Duodenal mucosa (tissue), 2 donors: Measurements from ENCODE around the gene ADAM30.

Experiments used
- H3K27ac ChIP-seq: one replicate; pipeline ENCODE4 v1.7.0; 2013; ENCODE audit warnings: low read depth, low read length
- H3K27me3 ChIP-seq, 2 donors: one replicate each; pipeline ENCODE4 v1.7.0; 2013; ENCODE audit warnings: low read length in 2 of 2, control low read depth in 1 of 2; ENCODE audit not compliant: insufficient read depth in 2 of 2, control insufficient read depth in 1 of 2
- H3K36me3 ChIP-seq, 2 donors: one replicate each; pipeline ENCODE4 v1.7.0; 2013; ENCODE audit warnings: low read length in 2 of 2, control low read depth in 1 of 2; ENCODE audit not compliant: insufficient read depth in 2 of 2, control insufficient read depth in 1 of 2
- H3K4me1 ChIP-seq, 2 donors: one replicate each; pipeline ENCODE4 v1.7.0; 2013; ENCODE audit warnings: low read length in 2 of 2, control low read depth in 1 of 2; ENCODE audit not compliant: insufficient read depth in 2 of 2, control insufficient read depth in 1 of 2
- H3K4me3 ChIP-seq, 2 donors: one replicate each; pipeline ENCODE4 v1.7.0; 2013; ENCODE audit warnings: low read length in 2 of 2, low read depth in 1 of 2
- H3K9ac ChIP-seq, 2 donors: one replicate each; pipeline ENCODE4 v1.7.0; 2013; ENCODE audit warnings: low read length in 2 of 2, low read depth in 1 of 2
- H3K9me3 ChIP-seq, 2 donors: one replicate each; pipeline ENCODE4 v1.7.0; 2013; ENCODE audit warnings: low read length in 2 of 2, control low read depth in 1 of 2; ENCODE audit not compliant: control insufficient read depth in 1 of 2

ADAM30 gene

GRCh38 chr1:119896303-119896702, at the start of gene ADAM30:
TSS of gene ADAM30 (minus strand) at chr1:119896515. CDS start at chr1:119896336, 179 bp downstream.
- H3K4me1 ChIP-seq = no peaks in the 10 kb centered on the region
- H3K9ac ChIP-seq = no peak within 1 kb of the TSS
- H3K4me3 ChIP-seq = no peak within 1 kb of the TSS
- no peak within 1 kb of the TSS for H3K27ac ChIP-seq
- H3K9me3 ChIP-seq = no peaks in the 10 kb centered on the region
- H3K36me3 ChIP-seq = no peaks in the 10 kb centered on the region
- peaks cover 4 to 6% of the 10 kb centered on the region in 2 donors for H3K27me3 ChIP-seq

DNA sequence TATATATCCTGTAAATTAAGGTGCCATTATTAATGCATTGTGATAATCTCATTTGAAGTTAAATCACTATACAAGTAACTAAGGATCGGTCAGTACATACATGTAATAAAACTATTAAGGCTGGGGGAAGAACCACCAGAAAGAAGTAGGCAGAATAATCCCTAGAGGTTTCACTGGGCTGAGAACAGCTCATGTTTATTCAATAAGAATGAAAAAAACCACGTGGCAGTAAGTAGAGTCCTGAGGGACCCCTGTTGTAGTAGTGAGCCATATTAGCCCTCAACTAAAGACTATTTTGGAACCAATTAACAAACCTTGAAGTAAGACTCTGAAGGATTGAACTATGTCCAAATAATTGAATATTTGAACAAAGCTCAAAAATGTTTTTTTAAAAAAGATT, 46.9 kb upstream of the ADAM30 start:
- Histone ChIP-seq H3K9ac (no peak overlapping the region), H3K27me3 (no peaks in the 10 kb centered on the region), H3K27ac (no peak overlapping the region), H3K4me3 (no peak overlapping the region), H3K4me1 (no peaks in the 10 kb centered on the region), H3K9me3 (no peaks in the 10 kb centered on the region), H3K36me3 (peaks cover 21 to 22% of the 10 kb centered on the region in 2 donors)

- no peaks in the 10 kb centered on the region for H3K9me3 ChIP-seq
- H3K9ac ChIP-seq = no peak overlapping the region
- no peak overlapping the region for H3K27ac ChIP-seq
- no peaks in the 10 kb centered on the region for H3K27me3 ChIP-seq
- H3K4me3 ChIP-seq = no peak overlapping the region
- no peaks in the 10 kb centered on the region for H3K4me1 ChIP-seq
- peaks cover 23 to 30% of the 10 kb centered on the region in 2 donors for H3K36me3 ChIP-seq
These were observed 45.1 kb upstream of the ADAM30 start for GRCh38 chr1:119941392-119941791.

DNA sequence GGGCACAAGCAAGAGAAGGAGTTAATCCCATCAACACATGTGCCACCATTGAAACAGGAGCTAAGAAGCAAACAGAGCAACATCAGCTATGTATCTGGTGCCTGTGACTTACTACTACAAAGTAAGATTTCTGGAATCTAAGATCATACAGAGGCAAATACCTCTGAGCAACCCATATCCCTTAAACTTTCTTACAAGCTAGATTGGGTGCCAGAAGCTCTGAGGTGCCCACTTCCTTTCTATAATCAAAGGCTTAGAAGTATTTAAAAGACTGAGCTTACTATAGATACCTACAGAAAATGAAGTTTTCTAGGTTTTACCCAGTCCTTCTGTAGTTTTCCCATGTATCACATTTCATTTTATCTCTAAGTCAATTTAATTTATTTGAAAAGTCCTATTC, 44.4 kb upstream of the ADAM30 start:
- peaks cover 25 to 32% of the 10 kb centered on the region in 2 donors for H3K36me3 ChIP-seq
- H3K9me3 ChIP-seq = no peaks in the 10 kb centered on the region

GRCh38 chr1:119937198-119937597, 40.9 kb upstream of the ADAM30 start:
- Histone ChIP-seq H3K36me3 (peaks cover 42 to 52% of the 10 kb centered on the region in 2 donors), H3K4me3 (no peak overlapping the region), H3K4me1 (no peaks in the 10 kb centered on the region), H3K9me3 (peaks cover 8 to 13% of the 10 kb centered on the region in 2 donors), H3K27me3 (no peaks in the 10 kb centered on the region), H3K9ac (no peak overlapping the region), H3K27ac (no peak overlapping the region)

More for the DNA sequence above, 44.4 kb upstream of the ADAM30 start:
- Histone ChIP-seq H3K4me1 (no peaks in the 10 kb centered on the region), H3K27ac (no peak overlapping the region), H3K9ac (no peak overlapping the region), H3K27me3 (no peaks in the 10 kb centered on the region), H3K4me3 (no peak overlapping the region)

- Histone ChIP-seq H3K4me1 (no peaks in the 10 kb centered on the region), H3K9ac (no peak overlapping the region), H3K27me3 (no peaks in the 10 kb centered on the region), H3K36me3 (peaks cover 42 to 47% of the 10 kb centered on the region in 2 donors), H3K9me3 (peaks cover 8 to 13% of the 10 kb centered on the region in 2 donors), H3K27ac (no peak overlapping the region), H3K4me3 (no peak overlapping the region)
These were observed 39.6 kb upstream of the ADAM30 start for GRCh38 chr1:119935915-119936314.

DNA sequence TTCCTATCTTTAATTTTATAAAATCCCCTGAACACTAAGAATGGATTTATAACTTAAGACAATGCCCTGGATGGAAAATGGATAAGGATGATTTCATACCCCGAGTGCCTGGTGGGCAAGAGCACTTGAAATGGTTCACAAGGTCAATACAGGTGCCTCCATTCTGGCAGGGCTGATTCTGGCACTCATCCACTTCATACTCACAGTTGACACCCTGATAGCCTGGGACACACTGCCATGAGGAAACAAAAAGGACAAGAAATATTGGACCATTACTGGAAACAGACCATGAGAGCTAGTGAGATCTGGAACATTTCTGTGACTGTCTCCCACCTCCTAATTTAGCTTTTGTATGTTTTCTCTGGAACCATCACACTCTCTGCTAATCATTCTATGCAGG, 39.1 kb upstream of the ADAM30 start:
- H3K27ac ChIP-seq = no peak overlapping the region
- no peak overlapping the region for H3K9ac ChIP-seq
- H3K4me1 ChIP-seq = no peaks in the 10 kb centered on the region
- H3K4me3 ChIP-seq = no peak overlapping the region
- H3K9me3 ChIP-seq = peaks cover 8 to 13% of the 10 kb centered on the region in 2 donors
- peaks cover 38 to 44% of the 10 kb centered on the region in 2 donors for H3K36me3 ChIP-seq
- no peaks in the 10 kb centered on the region for H3K27me3 ChIP-seq

GRCh38 chr1:119933397-119933796, 37.1 kb upstream of the ADAM30 start:
- no peaks in the 10 kb centered on the region for H3K27me3 ChIP-seq
- H3K4me1 ChIP-seq = no peaks in the 10 kb centered on the region
- H3K4me3 ChIP-seq = no peak overlapping the region
- no peak overlapping the region for H3K27ac ChIP-seq
- no peak overlapping the region for H3K9ac ChIP-seq
- peaks cover 8 to 13% of the 10 kb centered on the region in 2 donors for H3K9me3 ChIP-seq
- peaks cover 30 to 45% of the 10 kb centered on the region in 2 donors for H3K36me3 ChIP-seq

DNA sequence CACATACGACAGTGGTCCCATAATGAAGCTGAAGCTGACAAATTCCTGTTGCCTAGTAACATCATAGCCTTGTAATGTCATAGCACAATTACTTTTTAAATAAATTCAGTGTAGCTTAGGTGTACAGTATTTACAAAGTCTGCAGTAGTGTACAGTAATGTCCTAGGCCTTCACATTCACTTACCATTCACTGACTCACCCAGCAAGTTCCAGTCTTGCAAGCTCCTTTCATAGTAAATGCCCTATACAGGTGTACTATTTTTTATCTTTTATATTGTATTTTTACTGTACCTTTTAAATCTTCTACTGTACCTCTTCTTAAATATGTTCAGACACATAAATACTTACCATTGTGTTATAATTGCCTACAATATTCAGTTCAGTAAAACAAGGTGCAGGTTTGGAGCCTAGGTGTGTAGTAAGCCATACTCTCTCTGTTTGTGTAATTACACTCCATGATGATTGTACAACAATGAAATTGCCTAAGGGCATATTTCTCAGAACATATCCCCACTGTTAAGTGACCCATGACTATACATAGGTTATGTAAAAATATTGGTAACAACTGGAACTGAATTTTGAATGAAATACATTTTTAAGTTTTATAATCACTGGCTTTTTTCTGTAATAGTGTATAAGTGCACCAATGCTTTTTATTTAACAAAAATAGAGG, 33.5 kb upstream of the ADAM30 start:
- Histone ChIP-seq H3K9ac (no peak overlapping the region), H3K4me1 (no peaks in the 10 kb centered on the region), H3K36me3 (peaks cover 29 to 49% of the 10 kb centered on the region in 2 donors), H3K4me3 (no peak overlapping the region), H3K27me3 (no peaks in the 10 kb centered on the region), H3K9me3 (peaks cover 8 to 13% of the 10 kb centered on the region in 2 donors), H3K27ac (no peak overlapping the region)

- H3K36me3 ChIP-seq = peaks cover 30 to 64% of the 10 kb centered on the region in 2 donors
- no peak overlapping the region for H3K9ac ChIP-seq
- H3K9me3 ChIP-seq = no peaks in the 10 kb centered on the region
These were observed 30.2 kb upstream of the ADAM30 start for GRCh38 chr1:119926553-119926952.

More at GRCh38 chr1:119926553-119926952, 30.2 kb upstream of the ADAM30 start:
- Histone ChIP-seq H3K4me3 (no peak overlapping the region), H3K27me3 (no peaks in the 10 kb centered on the region), H3K4me1 (no peaks in the 10 kb centered on the region), H3K27ac (no peak overlapping the region)
